Heart left ventricle (tissue), 16 donors: ENCODE measurements around the gene EHMT1. TPM values are rescaled to one million over a fixed set of nuclear protein-coding genes. Genes with fewer than 3 reads are reported as not detected.

Source experiments
- ATAC-seq, 4 donors: fragments of 200-7000 bp; cut with Tn5 transposase; one replicate each; pipeline ENCODE4 v1.9.1; 2020 to 2022; ENCODE audit warnings: moderate library complexity in 4 of 4, mild to moderate bottlenecking in 3 of 4, moderate number of reproducible peaks in 1 of 4
- DNase-seq, 5 donors: peaks; one replicate each; pipeline ENCODE4 v3.0.0-alpha.2; 2020
- H3K27ac ChIP-seq, 12 donors: fragments of 200-600 bp; sonication (generic) in 4 of 12; one replicate each; pipeline versions ENCODE4 v1.5.0 to v1.8.0; 2016 to 2022; ENCODE audit warnings: mild to moderate bottlenecking in 2 of 12
- H3K27me3 ChIP-seq, 9 donors: fragments of 200-600 bp; sonication (generic) in 2 of 9; one replicate each; pipeline versions ENCODE4 v1.5.1 to v1.8.0; 2016 to 2022; ENCODE audit warnings: mild to moderate bottlenecking in 3 of 9
- H3K36me3 ChIP-seq, 9 donors: fragments of 200-600 bp; sonication (generic) in 2 of 9; one replicate each; pipeline versions ENCODE4 v1.5.0 to v1.8.0; 2018 to 2022; ENCODE audit warnings: mild to moderate bottlenecking in 2 of 9
- H3K4me1 ChIP-seq, 12 donors: fragments of 200-600 bp; sonication (generic) in 4 of 12; one replicate each; pipeline versions ENCODE4 v1.5.0 to v1.8.0; 2016 to 2022; ENCODE audit warnings: mild to moderate bottlenecking in 3 of 12
- H3K4me3 ChIP-seq, 12 donors: fragments of 200-600 bp; sonication (generic) in 4 of 12; one replicate each; pipeline versions ENCODE4 v1.5.0 to v1.8.0; 2017 to 2022; ENCODE audit warnings: mild to moderate bottlenecking in 9 of 12, moderate library complexity in 4 of 12
- H3K9me3 ChIP-seq, 12 donors: fragments of 200-600 bp; sonication (generic) in 4 of 12; one replicate each; pipeline versions ENCODE4 v1.5.0 to v1.8.0; 2016 to 2022; ENCODE audit warnings: mild to moderate bottlenecking in 1 of 12
- CTCF ChIP-seq, 12 donors: fragments of 200-600 bp; sonication (generic) in 4 of 12; IDR thresholded peaks; one replicate each; pipeline versions ENCODE4 v1.5.0 to v1.8.0; 2018 to 2022; ENCODE audit warnings: antibody characterized with exemption in 12 of 12, mild to moderate bottlenecking in 5 of 12
- POLR2A ChIP-seq, 2 donors: fragments of 450-650 bp; IDR thresholded peaks; one replicate each; pipeline ENCODE4 v1.6.1; 2017; ENCODE audit warnings: antibody characterized with exemption in 2 of 2, mild to moderate bottlenecking in 2 of 2, moderate library complexity in 2 of 2
- WGBS, 4 donors: extraction: QIAGEN DNeasy Blood & Tissue Kit in 2 of 4; methylation state at CpG; one replicate each; pipeline versions ENCODE4 v1.1.5 to v1.1.7; 2013 to 2018; 5-methylcytosine and 5-hydroxymethylcytosine counted together
- intact Hi-C, 10 donors: fragments of 100-400 bp; cut with DNase I; formaldehyde crosslinking; loops; one replicate each; pipeline versions ENCODE4 v1.11.1 to v1.14.2; 2022
- polyA plus RNA-seq, 2 donors: library from polyadenylated mRNA; stranded (reverse); fragments of 200-250 nt; gene quantifications; one replicate each; pipeline ENCODE4 v1.2.3, GENCODE V29; 2013
- total RNA-seq, 9 donors: library from RNA; depleted of rRNA in 2 of 9; stranded (reverse); fragments of >200 nt in 2 of 9; fragmentation: NEBNext Ultra II Directional in 3 of 9; extraction: Animal tissue kit (Norgen Biotek cat#: 25700) in 3 of 9; gene quantifications; one replicate each; pipeline versions ENCODE4 v1.1.0 to v1.2.4, GENCODE V29; 2016 to 2023
- donor health status: ischemic (EF 13 %, LVEDD 7.1; RV severe dilation, severe dysfunction).
- donor health status: healthy with polysubstance abuse.
- donor health status: DM: no; HTN: yes; CAD: no.
- donor health status: DM: no; HTN: no; CAD: no.
- donor health status: ischemic (EF 25% LVEDD 6.9; RV normal size, moderate dysfunction).
- donor health status: ischemic (EF 25% LVEDD 5.7; RV mildly dilated, moderate dysfunction).
- donor health status: healthy.
- donor health status: DM: yes; HTN: yes; CAD: no.
- donor health status: ischemic (EF 35%, LVEDD 5.7; RV mildly dilated, moderate dysfunction).
- donor health status: nonischemic (EF 11% LVEDD 7.7; RV severe dilation, severe dysfunction).
- donor health status: DM: yes; HTN: yes; CAD: no.
- donor health status: PGD.
- donor health status: ischemic (EF 29% LVEDD 5.4; RV normal size, mild dysfunction).
- donor health status: nonischemic (EF 23%, LVEDD 6.1; RV moderate dilation, normal function).

The EHMT1 gene
- total and polyA plus RNA-seq, 11 donors = 24.5 to 55.9 (median 28.9) TPM

- WGBS, 4 donors = 96 to 97% (median 97%) methylated on average over 5 of the region's 5 CpGs
- H3K9me3 ChIP-seq = no peaks in the 10 kb centered on the region
- no peak for DNase-seq
- ATAC-seq = no peak
- no peaks in the 10 kb centered on the region for H3K27me3 ChIP-seq
- H3K27ac ChIP-seq = no peak overlapping the region
- peaks cover 0 to 46% (median 8%) of the 10 kb centered on the region in 12 donors for H3K4me1 ChIP-seq
- H3K36me3 ChIP-seq = peaks cover 0 to 31% (median 3%) of the 10 kb centered on the region in 9 donors
- no peak for TF ChIP-seq CTCF (IDR thresholded peaks at IDR 0.05)
- no peak for TF ChIP-seq POLR2A (IDR thresholded peaks at IDR 0.05)
- intact Hi-C loops = no loop called here
- H3K4me3 ChIP-seq = no peak overlapping the region
Observed at GRCh38 chr9:137642892-137643291, 24.1 kb downstream of the EHMT1 start.

GRCh38 chr9:137643921-137644320, 25.1 kb downstream of the EHMT1 start:
- ATAC-seq (no peak), DNase-seq (no peak)
- H3K4me3 ChIP-seq = no peak overlapping the region
- H3K27me3 ChIP-seq = no peaks in the 10 kb centered on the region
- no peak for TF ChIP-seq POLR2A (IDR thresholded peaks at IDR 0.05)
- no peak for TF ChIP-seq CTCF (IDR thresholded peaks at IDR 0.05)
- peaks cover 0 to 31% (median 3%) of the 10 kb centered on the region in 9 donors for H3K36me3 ChIP-seq
- H3K9me3 ChIP-seq = no peaks in the 10 kb centered on the region
- 91 to 94% (median 93%) methylated on average over 14 of the region's 14 CpGs for WGBS, 4 donors
- intact Hi-C loops = no loop called here
- peaks cover 0 to 44% (median 6%) of the 10 kb centered on the region in 12 donors for H3K4me1 ChIP-seq
- H3K27ac ChIP-seq = no peak overlapping the region

- TF ChIP-seq POLR2A (IDR thresholded peaks at IDR 0.05) (no peak), CTCF (IDR thresholded peaks at IDR 0.05) (no peak)
- intact Hi-C loops = no loop called here
- no peak for ATAC-seq
- Histone ChIP-seq H3K27me3 (no peaks in the 10 kb centered on the region), H3K4me1 (peaks cover 0 to 37% (median 1%) of the 10 kb centered on the region in 12 donors), H3K27ac (no peak overlapping the region), H3K36me3 (peaks cover 0 to 31% (median 3%) of the 10 kb centered on the region in 9 donors), H3K4me3 (no peak overlapping the region), H3K9me3 (no peaks in the 10 kb centered on the region)
- DNase-seq = no peak
- WGBS, 4 donors = 94 to 97% (median 95%) methylated on average over 5 of the region's 5 CpGs
Observed at GRCh38 chr9:137645211-137645610, 26.4 kb downstream of the EHMT1 start.

- intact Hi-C loops = no loop called here
- ATAC-seq = no peak
Observed at GRCh38 chr9:137646341-137646740, 27.5 kb downstream of the EHMT1 start.

More at GRCh38 chr9:137646341-137646740, 27.5 kb downstream of the EHMT1 start:
- Histone ChIP-seq H3K4me3 (no peak overlapping the region), H3K27me3 (no peaks in the 10 kb centered on the region), H3K9me3 (no peaks in the 10 kb centered on the region), H3K36me3 (peaks cover 0 to 32% (median 6%) of the 10 kb centered on the region in 9 donors), H3K4me1 (peaks cover 0 to 33% (median 1%) of the 10 kb centered on the region in 12 donors), H3K27ac (no peak overlapping the region)
- WGBS, 4 donors = 88 to 91% (median 91%) methylated on average over 13 of the region's 13 CpGs
- no peak for DNase-seq
- TF ChIP-seq CTCF (IDR thresholded peaks at IDR 0.05) = no peak
- TF ChIP-seq POLR2A (IDR thresholded peaks at IDR 0.05) = no peak
